AG08395 (cell line): Measurements from ENCODE around the gene SPARCL1.
"Not testable (repeated sequence)": the region's sequence is repeated elsewhere in the genome, so short reads cannot be mapped to it uniquely, and the experiment has no call there.

Experiments used
- DNase-seq: peaks from one replicate; pipeline ENCODE4 v3.0.0; 2012; ENCODE audit warnings: mixed read lengths, low spot score

SPARCL1 gene

DNA sequence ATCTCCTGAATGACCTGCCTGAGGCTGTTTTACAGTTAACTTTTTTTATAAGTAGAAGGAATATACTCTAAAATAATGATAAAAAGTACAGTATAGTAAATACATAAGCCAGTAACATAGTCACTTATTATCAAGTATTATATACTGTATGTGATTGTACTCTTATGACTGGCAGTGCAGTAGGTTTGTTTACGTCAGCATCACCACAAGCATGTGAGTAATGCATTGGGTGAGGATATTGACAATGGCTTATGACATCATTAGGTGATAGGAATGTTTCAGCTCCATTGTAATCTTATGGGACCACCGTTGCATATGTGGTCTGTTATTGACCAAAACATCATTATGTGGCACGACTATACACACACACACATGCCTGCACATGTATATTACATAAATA lies 86.3 kb downstream of the SPARCL1 start:
- no peak for DNase-seq

- DNase-seq, result no peak
These were observed 95.8 kb downstream of the SPARCL1 start for GRCh38 chr4:87433342-87433741.

GRCh38 chr4:87430038-87430437 lies 99.1 kb downstream of the SPARCL1 start:
- no peak for DNase-seq

- DNase-seq, result no peak
These were observed 100.2 kb downstream of the SPARCL1 start for GRCh38 chr4:87428979-87429378.

GRCh38 chr4:87427518-87427868 lies 101.7 kb downstream of the SPARCL1 start:
- no peak for DNase-seq

- no peak for DNase-seq
These were observed 102.2 kb downstream of the SPARCL1 start for GRCh38 chr4:87426865-87427517.

DNA sequence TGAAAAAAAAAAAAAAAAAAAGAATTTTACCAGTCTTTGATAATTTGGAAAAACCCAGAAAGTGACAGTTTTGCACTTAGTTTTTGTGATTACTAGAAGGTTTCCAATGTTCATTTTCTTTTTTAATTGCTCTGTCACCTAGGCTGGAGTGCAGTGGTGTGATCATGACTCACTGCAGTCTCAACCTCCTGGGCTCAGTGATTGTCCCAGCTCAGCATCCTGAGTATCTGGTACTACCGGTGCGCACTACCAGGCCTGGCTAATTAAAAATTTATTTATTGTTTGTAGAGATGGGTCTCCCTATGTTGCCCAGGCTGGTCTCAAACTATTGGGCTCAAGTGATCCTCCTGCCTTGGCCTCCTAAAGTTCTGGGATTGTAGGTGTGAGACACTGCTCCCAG lies 103.5 kb downstream of the SPARCL1 start:
- no peak for DNase-seq

GRCh38 chr4:87424099-87424543 lies 105.1 kb downstream of the SPARCL1 start:
- DNase-seq, result not testable (repeated sequence)
